ENCODE results near the gene SH3RF1.

Gene SH3RF1

DNA sequence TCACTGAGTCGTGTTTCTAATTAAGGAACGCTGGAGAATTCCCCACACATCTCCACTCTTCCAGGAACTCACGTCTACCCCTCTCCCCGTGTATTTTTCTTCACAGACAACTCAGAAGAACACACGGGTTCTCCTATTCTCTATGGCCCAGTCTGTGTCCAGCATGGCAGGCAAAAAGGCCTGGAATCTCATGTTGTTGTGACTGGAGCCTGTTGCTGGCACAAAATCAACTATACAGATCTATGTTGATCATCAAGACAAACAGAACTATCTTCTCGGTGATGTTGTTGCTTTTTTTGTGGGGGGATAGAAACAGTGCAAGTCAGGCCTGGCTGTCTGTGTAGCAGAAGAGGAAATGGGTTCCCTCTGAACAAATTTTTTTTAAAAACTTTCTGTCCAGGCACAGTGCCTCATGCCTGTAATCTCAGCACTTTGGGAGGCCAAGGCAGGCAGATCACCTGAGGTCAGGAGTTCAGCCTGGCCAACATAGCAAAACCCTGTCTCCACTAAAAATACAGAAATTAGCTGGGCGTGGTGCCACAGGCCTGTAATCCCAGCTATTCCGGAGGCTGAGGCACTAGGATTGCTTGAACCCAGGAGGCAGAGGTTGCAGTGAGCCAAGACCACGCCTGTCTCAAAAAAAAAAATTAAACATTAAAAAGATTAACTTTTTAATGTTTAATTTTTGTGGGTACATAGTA, 210.2 kb downstream of the SH3RF1 start:
- DNase-seq = no peak

DNA sequence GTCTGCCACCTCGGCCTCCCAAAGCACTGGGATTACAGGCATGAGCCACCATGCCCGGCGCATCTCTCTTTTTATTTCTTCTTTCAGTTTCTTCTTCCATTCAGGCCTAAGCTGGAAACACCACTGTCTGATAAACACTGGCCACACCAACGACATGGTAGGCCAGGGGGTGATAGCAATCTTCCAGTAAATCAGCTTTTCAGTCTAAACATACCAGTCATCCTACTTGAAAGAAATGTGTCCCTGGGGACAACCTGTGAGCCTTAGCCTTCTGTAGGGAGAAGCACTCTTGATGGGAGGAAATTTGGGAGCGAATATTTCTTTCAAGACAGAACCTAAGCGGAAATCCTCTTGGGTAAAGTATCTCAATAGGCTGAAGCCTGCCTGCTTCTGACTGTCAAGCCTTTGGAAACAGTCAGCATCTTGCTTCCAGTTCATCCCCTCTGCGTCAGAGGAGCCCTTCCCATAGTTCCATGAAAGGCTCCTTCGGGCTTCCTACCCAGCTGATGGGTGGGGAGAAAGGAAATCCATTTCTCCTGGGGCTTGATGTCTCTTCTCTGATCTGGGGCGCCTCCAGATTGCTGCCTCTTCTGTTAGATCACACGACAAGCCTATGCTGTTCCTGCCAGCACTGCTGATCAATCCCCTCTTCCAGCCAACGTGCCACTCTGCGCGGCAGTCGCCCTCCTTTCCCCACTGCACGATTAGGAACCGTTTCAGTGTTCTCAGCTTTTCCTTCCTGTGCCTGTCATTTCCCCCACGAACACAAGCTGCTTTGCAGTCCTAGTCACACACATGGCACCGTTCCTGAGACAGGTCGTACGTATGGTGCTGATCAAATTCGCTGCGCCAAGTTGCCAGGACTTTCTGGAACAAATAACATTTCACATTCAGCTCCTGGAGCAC, 211.2 kb downstream of the SH3RF1 start:
- no peak for DNase-seq

DNA sequence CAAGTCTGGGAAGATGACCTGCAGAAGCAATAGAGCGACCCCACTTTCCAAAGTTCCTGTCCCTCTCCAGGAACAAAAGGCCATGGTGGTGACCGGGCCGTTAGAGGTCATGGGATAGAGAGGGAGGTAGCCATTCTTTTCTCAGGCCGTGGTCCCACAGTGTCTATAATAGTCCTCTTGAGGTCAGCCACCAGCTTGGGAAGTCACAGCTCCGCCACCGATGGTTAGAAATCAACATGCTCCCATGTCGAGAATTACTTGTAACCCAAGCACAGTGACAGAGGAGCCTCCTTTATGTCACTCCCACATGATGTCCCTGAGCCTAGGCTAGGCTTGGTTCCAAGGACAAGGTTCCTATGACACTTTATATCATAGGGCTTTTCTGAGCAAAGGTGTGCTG, 212.4 kb downstream of the SH3RF1 start:
- no peak for DNase-seq

DNA sequence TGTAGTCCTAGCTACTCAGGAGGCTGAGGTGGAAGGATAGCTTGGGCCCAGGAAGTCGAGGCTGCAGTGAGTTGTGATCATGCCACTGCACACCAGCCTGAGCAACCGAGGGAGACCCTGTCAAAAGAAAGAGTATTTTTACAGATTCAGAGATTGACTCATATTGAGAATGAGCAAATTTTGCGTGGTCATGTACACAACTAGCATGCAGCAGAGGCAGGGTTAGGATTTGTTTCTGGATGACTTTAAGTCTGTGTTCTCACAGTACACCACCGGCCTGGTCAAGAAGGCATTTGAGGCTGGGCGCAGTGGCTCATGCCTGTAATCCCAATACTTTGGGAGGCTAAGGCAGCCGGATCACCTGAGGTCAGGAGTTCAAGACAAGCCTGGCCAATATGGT, 215.9 kb downstream of the SH3RF1 start:
- DNase-seq = no peak

DNA sequence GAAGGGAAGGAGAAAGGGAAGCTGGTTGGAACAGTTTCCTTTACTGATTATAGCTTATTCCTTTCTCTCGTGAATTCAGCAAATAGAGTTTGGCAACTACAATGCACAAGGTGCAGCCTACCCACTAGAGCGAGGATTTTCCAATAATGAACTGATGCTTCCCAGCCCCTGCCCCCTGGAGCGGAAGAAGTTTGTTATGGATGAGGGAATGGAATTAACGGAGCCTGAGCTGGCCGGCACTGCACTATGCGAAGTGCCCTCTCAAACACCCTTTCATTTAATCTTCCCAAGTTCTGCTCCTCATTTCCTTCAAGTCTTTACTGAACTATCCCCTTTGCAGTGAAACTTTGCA, 218.2 kb downstream of the SH3RF1 start:
- DNase-seq = no peak

DNA sequence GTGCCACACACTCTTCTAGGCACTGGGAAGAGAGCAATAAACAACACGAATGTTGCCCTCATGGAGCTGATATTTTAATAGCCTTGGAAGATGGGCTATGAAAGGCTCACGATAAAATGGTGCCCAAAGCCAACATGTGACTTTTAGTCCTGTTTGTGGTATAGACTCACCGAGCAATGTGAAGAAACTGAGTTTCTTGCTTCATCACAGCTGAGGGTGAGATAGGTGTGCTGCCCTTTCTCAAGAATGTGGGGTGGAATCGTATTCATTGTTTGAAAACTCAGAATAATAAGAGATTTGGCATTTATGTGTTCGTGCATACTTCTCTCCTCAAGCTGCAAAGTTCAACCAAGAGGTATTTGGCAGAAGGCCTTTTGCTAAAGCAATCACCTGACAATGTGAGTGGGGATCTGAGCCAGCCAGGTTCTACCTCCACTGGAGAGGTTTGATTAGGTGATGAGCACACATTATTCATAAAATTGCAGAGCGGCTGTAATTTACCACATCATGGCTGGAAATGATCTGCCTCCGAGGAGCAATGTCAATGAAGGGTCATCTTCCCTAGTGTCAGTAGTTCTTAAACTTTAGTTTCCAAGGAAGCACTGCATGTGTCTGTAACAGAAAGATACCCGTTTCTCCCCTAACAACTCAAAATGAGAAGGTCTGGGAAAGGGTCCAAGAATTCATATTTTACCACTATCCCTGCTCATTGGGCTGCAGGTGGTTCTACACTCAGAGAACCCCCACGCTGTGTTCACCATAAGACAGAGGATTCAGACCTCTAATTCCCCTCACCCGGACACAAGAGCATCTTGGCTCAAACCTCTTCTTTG, 218.8 kb downstream of the SH3RF1 start:
- DNase-seq = no peak

DNA sequence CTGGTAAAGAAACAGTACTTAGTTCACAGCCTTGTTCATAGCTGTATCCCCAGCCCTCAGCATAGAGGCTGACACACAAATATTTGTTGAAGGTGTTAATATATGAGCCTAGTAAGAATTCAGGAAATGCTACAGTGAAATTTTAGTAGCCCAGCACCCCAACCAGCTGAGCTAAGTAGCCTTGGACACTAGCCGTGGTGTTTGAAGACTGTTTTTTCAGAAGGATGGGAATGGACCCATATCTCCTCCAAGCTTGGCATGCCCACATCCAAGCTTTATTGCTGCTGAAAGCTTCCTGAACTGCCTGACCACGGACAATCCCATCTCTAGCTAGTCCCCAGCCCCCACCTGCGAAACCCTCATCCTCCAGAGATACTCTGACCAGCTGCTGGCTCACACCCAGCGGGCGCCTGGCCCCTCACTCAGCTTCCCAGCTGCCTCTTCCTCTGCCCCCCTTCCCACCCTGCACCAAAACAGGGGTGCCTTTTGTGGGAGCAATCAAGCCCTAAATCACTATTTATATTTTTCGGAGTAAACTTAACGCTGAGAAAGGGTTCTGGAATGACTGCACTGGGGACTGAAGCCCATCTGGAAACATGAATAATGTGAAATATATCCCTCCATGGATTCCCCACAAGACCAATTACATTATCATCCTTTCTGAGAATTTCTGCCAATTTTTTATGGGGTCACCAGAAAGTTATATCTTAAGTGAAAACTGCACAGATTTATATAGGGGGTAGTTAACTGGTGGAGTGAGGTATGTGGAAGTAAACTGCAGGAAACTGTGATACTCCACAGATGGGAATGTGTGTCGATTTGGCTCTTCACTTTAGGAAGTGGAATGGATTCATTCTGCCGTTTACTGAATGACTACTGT, 219.6 kb downstream of the SH3RF1 start:
- no peak for DNase-seq

DNA sequence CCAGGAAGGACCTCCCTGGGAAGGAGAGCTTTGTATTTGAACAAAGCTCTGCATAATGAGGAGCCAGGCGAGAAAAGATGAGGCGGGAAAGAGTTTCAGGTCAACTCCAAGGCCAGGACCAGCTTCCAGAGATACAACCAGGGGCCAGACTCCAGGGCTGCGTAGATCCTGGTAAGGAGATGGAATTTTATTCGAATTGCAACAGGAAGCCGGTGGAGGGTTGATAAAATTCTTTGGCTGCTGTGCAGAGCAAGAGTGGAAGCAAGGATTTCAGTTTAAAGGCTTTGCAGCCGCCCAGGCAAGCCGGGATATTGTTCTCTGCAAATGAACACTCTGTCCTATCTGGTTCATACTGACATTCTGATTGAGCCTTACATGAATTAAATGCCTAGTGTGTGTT, 220.5 kb downstream of the SH3RF1 start:
- DNase-seq = no peak

DNA sequence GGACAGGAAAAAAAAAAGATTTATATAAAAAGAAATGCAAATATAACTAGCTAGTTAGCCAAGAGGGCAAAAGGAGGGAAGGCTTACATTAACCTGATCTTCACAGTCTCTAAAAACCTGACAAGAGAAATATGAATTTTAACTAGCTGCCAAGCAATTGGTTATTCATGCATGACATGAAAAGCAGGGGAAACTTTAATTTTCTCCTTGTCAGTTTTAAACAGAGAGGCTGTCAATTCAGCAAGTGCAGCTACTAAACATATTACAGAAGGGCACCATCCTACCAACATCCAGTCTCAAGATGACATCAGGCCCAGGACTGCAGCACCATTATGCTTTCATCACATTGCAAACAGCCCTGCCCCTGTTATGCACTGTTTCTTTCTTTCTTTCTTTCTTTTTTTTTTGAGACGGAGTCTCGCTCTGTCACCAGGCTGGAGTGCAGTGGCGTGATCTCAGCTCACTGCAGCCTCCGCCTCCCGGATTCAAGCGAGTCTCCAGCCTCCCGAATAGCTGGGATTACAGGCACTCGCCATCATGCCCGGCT, 221.8 kb downstream of the SH3RF1 start:
- no peak for DNase-seq

DNA sequence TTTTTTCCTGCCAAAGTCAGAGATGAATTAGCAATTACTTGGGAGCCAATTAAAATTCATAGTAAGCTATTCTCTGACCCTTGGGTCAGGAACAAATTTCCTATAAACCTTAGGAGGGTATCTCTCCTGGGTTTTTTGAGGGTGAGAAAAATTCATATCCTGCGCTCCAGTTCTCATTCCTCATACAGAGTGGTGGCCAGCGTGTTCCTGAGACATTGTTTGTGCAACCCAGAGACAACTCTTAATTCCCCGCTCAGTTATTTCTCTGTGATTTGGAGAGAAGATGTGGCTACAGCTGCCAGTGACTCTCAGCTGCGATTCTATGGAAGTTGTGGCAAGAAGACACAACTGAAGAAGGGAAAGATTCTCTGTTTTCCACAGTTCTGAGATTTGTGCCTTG, 222.8 kb downstream of the SH3RF1 start:
- DNase-seq = no peak

DNA sequence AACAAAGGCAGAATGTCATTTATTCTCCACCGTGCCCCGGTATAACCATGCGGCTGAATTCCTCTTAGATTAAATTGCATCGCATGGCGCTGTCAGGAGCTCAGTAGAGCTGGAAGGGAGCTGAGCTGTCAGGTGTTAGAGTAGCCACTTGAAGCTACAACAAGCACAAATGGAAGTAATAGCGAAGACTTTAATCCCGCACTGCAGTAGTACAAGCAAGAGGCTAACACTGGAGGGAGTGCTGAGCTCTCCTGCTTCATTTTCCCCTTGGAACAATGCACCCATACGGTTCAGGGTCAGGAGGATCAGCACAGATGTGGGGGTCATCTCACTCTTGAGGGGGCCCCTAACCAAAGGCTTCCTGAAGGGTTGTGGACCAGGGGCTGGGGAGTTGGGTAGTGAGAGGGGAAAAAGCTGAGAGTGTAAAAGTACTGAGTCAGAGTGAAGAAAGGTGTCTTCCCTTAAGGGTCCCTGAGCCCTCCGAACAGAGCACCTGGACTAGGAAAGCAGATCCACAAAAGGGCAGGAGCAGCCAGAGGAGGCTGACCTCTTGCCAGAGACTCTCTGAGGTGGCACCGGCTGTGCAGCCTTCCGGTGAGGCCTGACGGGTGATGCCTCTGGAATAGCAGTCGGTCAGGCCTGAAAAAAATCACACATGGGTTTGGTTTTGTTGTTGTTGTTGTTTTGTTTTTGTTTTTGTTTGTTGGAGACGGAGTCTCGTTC, 224.7 kb downstream of the SH3RF1 start:
- no peak for DNase-seq

DNA sequence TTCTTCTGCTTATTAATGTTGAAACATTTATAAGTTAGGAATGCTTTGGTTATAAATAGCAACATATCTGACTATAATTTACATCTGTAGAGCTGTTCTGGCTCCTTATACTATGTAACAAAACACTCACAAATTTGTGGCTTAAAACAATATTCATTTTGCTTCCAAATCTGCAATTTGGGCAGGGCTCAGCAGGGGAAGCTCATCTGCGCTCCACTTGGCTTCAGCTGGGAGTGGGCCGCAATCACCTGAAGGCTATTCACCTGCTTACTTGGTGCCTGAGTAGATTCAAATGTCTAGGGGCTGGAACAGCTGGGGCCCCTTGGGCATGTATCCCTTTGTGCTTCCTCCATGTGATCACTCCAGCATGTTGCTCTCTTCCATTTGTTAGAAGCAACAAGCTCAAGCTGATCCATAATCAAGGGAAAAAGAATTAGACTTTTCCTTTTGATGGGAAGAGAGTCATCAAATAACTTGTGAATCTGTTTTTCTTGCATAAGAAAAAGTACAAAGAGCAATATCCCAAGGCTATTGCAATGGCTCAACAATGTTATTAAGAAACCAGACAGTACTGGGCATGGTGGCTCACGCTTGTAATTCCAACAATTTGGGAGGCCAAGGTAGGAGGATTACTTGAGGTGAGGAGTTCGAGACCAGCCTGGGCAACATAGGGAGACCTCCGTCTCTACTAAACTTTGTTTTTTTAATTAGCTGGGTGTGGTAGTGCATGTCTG, 225.9 kb downstream of the SH3RF1 start:
- no peak for DNase-seq

All from suppressor macrophage treated with lipopolysaccharide for 1 hour (primary cell).